ENCODE results near the gene PDLIM7. TPM values are rescaled to one million over a fixed set of nuclear protein-coding genes. Genes with fewer than 3 reads are reported as not detected.

The PDLIM7 gene
- total RNA-seq, 1 donor from 2014 or later = 118 TPM

- Histone ChIP-seq H3K4me3 (no peak overlapping the region), H3K4me1 (peaks cover 18% of the 10 kb centered on the region), H3K27me3 (no peaks in the 10 kb centered on the region), H3K36me3 (peaks cover 0 to 54% of the 10 kb centered on the region in 2 donors), H3K9me3 (no peaks in the 10 kb centered on the region), H3K27ac (no peak overlapping the region)
- TF ChIP-seq POLR2A (IDR thresholded peaks at IDR 0.05) = no peak
- TF ChIP-seq CTCF (IDR thresholded peaks at IDR 0.05) = no peak
- TF ChIP-seq POLR2AphosphoS5 (IDR thresholded peaks at IDR 0.05; ENCODE audit: insufficient read depth in 1 of 2, low read depth in 1 of 2) = no peak
- intact Hi-C loops (cut with DNase I) = no loop called here
- DNase-seq (ENCODE audit: extremely low spot score in 2 of 2) = no peak
Observed at GRCh38 chr5:177514541-177514940, 17.1 kb upstream of the PDLIM7 start.

- H3K36me3 ChIP-seq = peaks cover 0 to 50% of the 10 kb centered on the region in 2 donors
- no peaks in the 10 kb centered on the region for H3K27me3 ChIP-seq
- intact Hi-C loops (cut with DNase I) = no loop called here
- H3K4me1 ChIP-seq = peaks cover 18% of the 10 kb centered on the region
- no peak overlapping the region for H3K4me3 ChIP-seq
- no peak overlapping the region for H3K27ac ChIP-seq
- H3K9me3 ChIP-seq = no peaks in the 10 kb centered on the region
- no peak for TF ChIP-seq POLR2A (IDR thresholded peaks at IDR 0.05)
- TF ChIP-seq CTCF (IDR thresholded peaks at IDR 0.05) = no peak
- TF ChIP-seq POLR2AphosphoS5 (IDR thresholded peaks at IDR 0.05; ENCODE audit: insufficient read depth in 1 of 2, low read depth in 1 of 2) = no peak
- no peak for DNase-seq (ENCODE audit: extremely low spot score in 2 of 2)
Observed at GRCh38 chr5:177513500-177513899, 16.1 kb upstream of the PDLIM7 start.

- intact Hi-C loops (cut with DNase I) = no loop called here
- DNase-seq (ENCODE audit: extremely low spot score in 2 of 2) = no peak
- no peaks in the 10 kb centered on the region for H3K27me3 ChIP-seq
- peaks cover 18% of the 10 kb centered on the region for H3K4me1 ChIP-seq
- no peak overlapping the region for H3K4me3 ChIP-seq
- H3K27ac ChIP-seq = no peak overlapping the region
- TF ChIP-seq POLR2AphosphoS5 (IDR thresholded peaks at IDR 0.05; ENCODE audit: insufficient read depth in 1 of 2, low read depth in 1 of 2) = no peak
- TF ChIP-seq POLR2A (IDR thresholded peaks at IDR 0.05) = no peak
- TF ChIP-seq CTCF (IDR thresholded peaks at IDR 0.05) = no peak
- no peaks in the 10 kb centered on the region for H3K9me3 ChIP-seq
- H3K36me3 ChIP-seq = peaks cover 0 to 50% of the 10 kb centered on the region in 2 donors
Observed at GRCh38 chr5:177512736-177513380, 15.5 kb upstream of the PDLIM7 start.

GRCh38 chr5:177511796-177512675 is 14.6 kb upstream of the PDLIM7 start:
- intact Hi-C loops (cut with DNase I) = no loop called here

More at GRCh38 chr5:177511796-177512675, 14.6 kb upstream of the PDLIM7 start:
- H3K4me1 ChIP-seq = peaks cover 18% of the 10 kb centered on the region
- no peaks in the 10 kb centered on the region for H3K27me3 ChIP-seq
- TF ChIP-seq CTCF (IDR thresholded peaks at IDR 0.05) (no peak), POLR2AphosphoS5 (IDR thresholded peaks at IDR 0.05; ENCODE audit: insufficient read depth in 1 of 2, low read depth in 1 of 2) (no peak), POLR2A (IDR thresholded peaks at IDR 0.05) (no peak)
- no peak for DNase-seq (ENCODE audit: extremely low spot score in 2 of 2)
- H3K36me3 ChIP-seq = peaks cover 0 to 50% of the 10 kb centered on the region in 2 donors
- H3K9me3 ChIP-seq = no peaks in the 10 kb centered on the region
- no peak overlapping the region for H3K27ac ChIP-seq
- no peak overlapping the region for H3K4me3 ChIP-seq

All from vagina (tissue), 2 donors.